GM19099 (cell line): ENCODE results near the gene RTP2.

Experiments
- POLR2A ChIP-seq: IDR thresholded peaks from 3 replicates; pipeline ENCODE4 v1.6.1; 2011; ENCODE audit warnings: low read depth; ENCODE audit not compliant: insufficient read length; ENCODE audit errors: extremely low read depth

Gene RTP2

DNA sequence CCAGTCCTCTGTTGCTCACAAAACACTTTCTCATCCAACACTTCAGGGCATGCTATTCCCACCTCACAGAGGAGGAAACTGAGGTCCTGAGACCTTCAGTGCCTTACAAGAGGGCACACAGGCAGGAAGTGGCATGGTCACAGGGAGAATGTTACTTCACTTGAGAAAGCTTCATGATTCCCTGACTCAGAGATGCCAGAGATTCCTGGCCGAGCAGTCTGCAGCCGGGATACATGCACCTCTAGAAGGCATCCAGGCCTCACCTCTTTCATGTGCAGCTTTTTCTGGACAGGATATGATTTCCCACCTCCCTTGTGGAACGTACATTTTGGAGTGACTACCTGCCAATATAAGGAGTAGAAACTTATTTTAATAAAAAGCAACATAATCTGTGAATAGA lies 29.3 kb downstream of the RTP2 start:
- no peak for TF ChIP-seq POLR2A

- TF ChIP-seq POLR2A, result no peak
Observed at GRCh38 chr3:187669675-187670504, 32.5 kb downstream of the RTP2 start, which contains the start of gene SST. TSS of gene SST (minus strand) at chr3:187670394. CDS start at chr3:187670291, 103 bp downstream.

DNA sequence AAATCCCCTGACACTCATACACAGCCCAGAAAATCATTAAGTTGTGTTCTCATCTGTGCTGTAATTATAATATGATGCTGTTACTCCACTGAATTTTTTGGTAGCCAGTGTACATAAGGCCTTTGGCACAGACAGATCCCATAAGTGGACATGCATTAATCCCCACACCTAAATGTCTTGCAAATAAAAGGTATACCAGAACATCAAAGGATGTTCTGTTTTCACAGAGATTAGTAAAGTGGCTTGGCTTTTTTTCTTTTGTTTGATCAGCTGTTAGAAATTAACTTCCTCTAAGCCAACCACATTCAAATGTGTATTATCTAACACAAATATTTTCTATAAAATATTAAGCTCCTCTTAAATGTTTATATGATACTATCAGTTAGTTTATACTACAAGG lies 34.8 kb downstream of the RTP2 start:
- TF ChIP-seq POLR2A, result no peak

- no peak for TF ChIP-seq POLR2A
Observed at GRCh38 chr3:187665764-187666402, 36.5 kb downstream of the RTP2 start.

DNA sequence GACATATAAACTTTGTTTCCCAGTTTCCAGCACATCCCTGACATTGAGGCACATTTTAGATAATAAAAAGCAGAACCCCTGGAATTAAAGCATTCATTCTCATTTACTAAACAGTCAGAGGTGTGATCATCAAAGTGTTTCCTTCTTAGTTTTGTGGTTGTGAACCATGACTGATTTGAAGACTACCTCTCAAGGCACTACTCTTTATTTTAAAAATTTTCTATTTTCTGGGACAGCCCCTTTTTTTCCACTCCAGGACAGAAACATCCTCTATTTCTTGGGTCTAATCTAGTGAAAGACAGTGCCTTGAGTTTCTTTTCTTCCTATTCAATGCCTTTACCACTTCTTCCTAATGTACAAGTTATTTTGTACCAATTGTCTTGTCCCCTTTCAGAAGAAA lies 37.3 kb downstream of the RTP2 start:
- no peak for TF ChIP-seq POLR2A

DNA sequence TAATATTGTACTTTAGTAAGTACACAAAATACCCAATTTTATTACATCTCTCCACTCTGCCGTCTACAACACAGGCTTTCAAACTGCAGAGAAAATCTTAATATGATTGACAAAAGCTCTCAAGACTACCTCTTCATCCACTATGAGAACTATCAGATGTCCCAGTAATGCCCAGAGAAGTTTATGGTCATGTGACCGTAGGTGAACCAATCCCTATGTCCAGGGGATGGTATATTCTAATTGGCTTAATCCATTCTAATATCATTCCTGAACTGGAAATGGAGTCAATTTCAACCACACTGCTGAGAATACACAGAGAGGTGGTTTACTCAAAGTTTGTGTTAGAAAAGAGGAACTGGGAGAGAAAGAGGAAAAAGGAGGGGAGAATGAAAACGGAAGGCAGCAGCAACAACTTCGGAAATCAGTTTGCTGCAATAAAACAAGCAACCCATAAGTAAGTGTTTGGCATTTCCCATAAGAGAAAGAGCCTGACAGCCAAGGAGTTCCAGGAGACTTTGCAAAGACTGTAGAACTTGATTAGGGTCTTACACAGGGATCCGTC lies 39.4 kb downstream of the RTP2 start:
- TF ChIP-seq POLR2A, result no peak

GRCh38 chr3:187661267-187661666 lies 41.1 kb downstream of the RTP2 start:
- no peak for TF ChIP-seq POLR2A

DNA sequence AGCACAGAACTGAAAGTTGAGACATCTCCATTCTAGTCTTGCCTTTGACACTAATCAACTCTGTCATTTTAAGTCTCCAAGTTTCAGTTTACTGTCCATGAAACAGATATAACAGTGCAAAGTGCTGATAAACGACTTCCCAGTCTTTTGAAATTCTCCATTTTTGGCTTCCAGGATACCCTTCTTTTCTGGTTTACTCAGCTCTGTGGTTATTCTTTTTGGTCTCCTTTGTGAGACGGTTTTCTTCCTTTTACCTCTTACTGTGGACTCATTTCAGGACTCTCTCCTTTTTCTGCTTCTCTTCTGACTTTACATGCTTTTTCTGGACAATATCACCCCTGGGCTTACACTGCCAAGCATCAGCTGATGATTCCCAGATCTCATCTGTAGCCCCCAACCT lies 51.1 kb downstream of the RTP2 start:
- no peak for TF ChIP-seq POLR2A
